HTR-8/SVneo (cell line): ENCODE results near the gene SOST.
A peak's percentile ranks its signal among the peaks of the same experiment; 100 is the strongest.

Experiments
- DNase-seq: peaks from one replicate; pipeline ENCODE4 v3.0.0; 2011; ENCODE audit warnings: low spot score, mixed read lengths; ENCODE audit not compliant: insufficient read length
- FAIRE-seq: peaks from 2 replicates; lab custom pipeline; 2011; peaks lifted over from hg19 to GRCh38; lab: Jason Lieb, UNC

The SOST gene

DNA sequence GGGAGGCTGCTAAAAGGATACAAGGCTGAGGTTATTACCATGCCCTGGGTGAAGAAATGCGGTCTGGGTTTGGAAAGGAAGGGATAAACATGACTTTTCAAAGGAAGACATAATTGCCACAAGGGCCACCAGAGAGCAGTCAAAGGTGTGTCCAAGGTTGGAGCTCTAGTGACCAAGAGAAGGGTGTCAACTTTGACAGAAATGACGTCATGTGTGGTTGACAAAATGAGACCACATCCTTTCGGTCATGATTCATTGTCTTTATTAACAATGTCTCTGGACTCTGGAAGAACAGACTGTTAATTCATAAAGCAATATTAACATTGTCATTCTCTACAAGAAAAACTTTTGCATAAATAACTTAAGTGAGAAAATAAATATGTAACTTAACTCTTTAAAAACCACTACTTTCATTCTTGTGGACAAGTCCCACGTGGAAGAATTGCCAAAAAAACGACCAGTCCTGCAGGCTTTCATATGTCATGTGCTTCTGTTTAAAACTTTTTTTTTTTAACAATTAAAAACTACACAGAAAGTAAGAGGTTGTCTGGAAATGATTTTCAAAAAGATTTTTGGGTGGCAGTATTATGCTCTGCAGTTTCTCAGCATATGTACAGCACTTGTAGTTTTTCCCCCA is 5.0 kb downstream of the SOST start:
- FAIRE-seq = no peak
- no peak for DNase-seq

DNA sequence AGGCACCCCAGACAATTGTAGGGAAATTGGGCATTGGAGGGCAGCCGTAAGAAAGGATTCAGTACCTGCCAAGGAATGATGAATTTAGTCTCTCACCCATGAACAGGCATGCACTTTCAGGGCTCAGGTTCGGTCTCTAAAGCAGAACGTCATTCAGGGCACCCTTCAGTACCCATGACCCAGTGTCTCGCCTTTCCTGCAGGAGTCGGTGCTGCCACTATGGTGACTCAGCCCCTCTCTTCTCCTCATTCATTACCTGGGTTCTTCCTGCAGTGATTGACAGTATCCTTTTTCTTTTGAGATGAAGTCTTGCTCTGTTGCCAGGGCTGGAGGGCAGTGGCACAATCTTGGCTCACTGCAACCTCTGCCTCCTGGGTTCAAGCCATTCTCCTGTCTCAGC is 8.4 kb downstream of the SOST start:
- DNase-seq = no peak
- no peak for FAIRE-seq

DNA sequence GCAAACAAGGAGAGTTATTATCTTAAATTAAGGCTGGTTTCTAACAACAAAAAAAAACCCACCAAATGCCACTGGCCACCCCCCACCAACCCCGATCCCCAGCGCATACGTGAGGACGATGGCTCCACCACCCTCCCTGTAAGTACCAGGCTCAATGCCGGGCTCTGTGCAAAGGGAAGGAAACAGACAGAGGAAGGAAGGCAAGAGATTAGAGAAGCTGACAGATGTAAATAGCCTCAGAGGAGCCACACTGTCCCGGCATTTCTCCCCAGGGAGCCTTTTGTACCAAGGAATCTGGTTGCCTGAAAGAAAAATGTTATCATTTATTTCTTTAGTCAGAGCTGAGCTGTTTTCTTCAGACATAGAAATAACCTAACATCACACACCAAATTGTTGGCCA is 13.1 kb downstream of the SOST start:
- FAIRE-seq (no peak), DNase-seq (no peak)

DNA sequence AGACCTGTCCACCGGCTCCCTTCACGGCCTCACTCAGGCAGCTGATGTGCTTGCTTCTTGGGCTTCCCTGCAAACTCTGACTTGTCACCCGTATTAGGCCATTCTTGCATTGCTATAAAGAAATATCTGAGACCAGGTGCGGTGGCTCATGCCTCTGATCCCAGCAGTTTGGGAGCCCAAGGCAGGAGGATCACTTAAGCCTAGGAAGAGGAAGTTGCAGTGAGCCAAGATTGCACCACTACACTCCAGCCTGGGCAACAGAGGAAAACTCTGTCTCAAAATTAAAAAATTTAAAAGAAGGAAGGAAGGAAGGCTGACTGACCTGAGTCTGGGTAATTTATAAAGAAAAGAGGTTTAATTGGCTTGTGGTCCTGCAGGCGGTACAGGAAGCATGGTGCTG is 17.0 kb downstream of the SOST start:
- no peak for DNase-seq
- FAIRE-seq = no peak

DNA sequence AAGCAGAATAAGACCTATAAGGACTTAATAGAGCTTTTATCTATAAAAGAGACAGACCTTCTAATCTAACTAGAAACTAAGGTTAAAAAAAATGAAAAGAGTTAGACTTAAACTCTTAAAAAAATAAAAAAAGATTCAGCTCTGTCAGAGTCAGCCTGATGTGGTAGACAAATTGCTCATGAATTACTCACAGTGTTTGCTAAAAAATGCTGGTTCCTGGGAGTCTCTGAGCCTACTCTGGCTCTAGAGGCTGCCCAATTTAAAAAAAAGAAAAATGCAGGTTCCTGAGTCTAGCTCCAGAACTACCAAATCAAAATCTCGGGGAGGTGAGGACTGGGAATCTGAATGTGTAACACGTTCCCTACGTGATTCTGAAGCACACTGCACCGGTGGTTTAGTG is 18.1 kb downstream of the SOST start:
- FAIRE-seq = no peak

DNA sequence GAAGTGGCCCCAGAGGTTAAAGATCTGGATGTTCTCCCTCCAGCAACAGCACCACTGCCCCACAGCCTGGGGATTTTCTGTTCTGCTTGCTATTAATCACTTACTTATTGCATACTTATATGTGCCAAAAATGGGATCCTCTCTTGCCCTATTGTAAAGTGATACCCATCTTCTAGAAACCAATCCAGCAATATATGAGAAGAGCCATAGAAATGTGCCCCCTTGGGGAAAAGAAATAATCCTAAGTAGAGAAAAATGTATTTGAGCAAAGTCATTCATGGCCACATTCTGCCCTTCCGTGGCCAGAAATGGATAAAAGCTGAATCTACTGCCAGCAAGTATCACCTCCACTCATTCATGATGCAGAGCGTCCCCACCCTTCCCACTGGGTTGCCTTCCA is 20.9 kb downstream of the SOST start:
- no peak for DNase-seq
- FAIRE-seq = no peak

More for the DNA sequence above, 18.1 kb downstream of the SOST start:
- no peak for DNase-seq

DNA sequence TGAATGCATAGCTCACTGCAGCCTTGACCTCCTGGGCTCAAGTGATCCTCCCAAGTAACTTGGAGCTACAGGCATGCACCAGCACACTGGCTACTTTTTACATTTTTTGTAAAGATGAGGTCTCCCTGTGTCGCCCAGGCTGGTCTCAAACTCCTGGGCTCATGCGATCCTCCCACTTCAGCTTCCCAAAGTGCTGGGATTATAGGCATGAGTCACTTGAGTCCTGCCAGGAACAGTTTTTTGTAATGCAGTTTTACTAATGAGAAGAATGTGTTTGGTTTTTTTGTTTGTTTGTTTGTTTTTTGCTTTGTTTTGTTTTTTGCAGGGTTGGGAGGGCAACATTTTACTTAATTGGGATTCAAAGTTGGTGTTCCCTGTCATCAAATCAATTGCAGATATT is 22.2 kb downstream of the SOST start:
- no peak for DNase-seq

DNA sequence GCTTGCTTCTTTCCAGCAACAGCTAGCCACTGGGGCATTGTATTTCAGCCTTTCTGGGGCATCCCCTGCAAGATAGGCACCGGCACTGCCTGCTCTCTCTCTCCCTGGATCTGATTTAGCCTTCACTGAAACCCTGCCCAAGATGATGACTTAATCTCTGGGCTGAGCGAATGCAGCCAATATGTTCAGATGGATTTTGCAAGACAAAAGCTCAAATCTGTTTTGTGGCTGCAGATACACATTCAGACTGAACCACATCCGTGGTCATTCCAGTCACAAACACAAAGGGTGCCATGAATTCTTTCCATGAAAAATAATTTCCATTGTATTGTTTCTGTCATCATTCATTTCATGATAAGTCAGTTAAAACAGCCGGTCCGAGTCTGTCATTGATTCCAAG is 24.2 kb downstream of the SOST start:
- FAIRE-seq = peak; percentile 88
- no peak for DNase-seq

More for the DNA sequence above, 22.2 kb downstream of the SOST start:
- peak; percentile 72 for FAIRE-seq

DNA sequence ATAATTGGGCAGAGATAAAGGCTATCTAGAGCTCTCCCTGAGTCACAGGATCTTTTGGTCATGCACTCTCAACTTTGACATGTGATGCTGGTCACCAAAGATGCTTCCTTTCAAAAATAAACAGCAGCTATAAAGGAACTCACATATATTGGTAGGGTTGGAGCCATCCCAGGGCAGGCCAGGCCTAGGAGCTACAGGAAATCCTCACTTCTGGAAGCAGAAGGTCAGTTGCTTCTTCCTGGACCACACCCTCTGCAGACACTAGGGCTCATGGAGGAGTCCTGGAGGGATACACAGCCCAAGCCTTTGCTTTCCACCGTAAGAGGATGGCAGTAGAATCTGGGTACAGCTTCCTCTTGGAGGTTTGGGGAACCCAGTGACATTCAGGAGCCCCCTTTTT is 24.6 kb downstream of the SOST start:
- DNase-seq (no peak), FAIRE-seq (no peak)

DNA sequence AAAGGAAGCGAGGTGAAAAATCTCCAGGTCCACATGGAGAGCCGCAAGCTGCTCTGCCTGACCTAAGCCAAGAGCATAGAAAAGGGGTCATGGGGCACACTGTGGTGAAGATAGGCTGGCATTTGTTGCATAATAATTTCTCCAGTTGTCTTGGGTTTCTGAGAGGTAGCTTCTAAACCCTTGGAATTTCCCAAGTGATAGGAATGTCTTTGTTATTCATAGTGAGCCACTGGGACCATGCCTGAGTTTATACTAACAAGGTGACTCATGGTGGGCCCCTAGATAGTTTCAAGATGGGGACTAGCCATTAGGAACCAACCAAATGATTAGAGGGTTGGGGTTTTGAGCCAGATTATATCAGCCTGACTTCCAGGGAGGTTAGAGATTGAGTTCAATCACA is 25.6 kb downstream of the SOST start:
- FAIRE-seq = no peak
- peak; percentile 51 for DNase-seq

DNA sequence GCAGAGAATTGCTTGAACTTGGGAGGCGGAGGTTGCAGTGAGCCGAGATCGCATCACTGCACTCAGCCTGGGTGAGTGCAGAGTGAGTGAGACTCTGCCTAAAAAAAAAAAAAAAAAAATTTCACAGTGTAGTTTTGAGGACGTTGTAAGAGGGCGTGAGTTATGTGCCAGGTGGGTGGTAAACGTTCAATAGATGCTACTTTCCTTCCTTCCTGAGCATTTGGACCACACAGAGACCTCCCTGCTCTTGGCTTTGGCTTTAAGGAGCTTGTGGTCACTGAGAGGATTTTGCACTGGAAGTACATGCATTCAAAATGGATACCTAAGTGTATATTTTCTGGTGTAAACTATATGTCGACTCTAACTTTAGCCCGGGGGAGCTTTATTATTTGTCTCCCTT is 30.5 kb downstream of the SOST start:
- FAIRE-seq (no peak), DNase-seq (no peak)

DNA sequence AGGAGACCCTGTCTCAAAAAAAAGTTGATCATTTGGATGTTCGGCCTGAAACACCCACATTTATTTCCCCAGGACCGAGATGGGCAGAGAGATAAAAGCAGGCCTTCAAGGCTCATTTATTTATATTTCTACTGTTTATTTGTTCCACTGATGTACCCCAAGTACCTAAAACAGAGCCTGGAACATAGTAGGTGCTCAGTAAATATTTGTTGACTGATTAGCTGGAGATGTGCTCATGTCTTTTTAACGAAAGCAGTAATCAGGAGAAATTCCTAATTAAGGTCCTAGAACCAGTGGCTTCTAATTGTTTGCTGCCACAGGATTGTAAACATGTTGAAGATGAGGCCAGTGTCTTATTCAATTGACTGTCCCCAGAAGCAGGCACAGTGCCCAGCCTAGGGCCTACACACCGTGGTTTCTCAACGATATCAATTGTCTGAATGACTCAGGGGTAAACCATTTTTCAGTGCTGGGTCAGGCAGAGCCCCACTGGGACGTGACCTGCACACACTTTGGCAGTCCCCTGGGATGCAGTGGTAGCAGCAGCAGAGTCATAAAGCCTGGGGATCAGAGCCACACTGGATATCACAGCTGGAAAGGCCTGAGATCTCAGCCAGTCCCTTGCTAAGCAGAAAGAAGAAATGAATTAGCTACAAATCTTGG is 34.8 kb downstream of the SOST start:
- peak; percentile 88 for FAIRE-seq
- peak; percentile 88 for DNase-seq

DNA sequence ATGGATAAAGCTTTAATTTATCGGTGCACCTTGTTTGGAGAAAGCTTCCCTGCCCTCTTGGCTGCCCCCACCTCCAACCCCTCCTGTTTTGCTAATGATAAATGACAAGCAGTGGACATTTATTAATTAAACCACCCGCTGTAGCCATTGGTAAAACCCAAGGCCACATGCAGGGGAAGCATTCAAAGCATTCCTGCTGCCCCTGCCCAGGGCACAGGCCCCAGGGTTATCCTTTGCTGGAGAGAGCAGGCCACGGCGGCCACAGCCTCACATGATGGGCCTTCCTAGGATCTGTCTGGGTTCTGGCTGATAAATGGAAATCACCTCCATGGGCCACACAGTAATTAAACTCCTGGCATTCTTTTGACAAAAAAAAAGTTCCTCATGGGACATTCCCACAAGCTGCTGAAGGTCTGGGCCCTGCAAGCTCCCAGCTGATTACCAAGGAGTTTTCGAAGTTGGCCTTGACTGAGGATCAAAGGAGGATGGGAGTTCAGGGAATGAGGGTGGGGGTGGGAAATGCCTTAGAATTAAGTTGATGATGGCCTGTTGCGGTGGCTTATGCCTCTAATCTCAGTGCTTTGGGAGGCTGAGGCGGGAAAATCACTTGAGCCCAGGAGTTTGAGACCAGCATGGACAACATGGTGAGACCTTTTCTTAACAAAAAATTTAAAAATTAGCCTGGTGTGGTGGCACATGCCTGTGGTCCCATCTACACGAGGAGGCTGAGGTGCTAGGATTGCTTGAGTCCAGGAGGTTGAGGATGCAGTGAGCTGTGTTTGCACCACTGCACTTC is 35.5 kb downstream of the SOST start:
- DNase-seq = no peak

DNA sequence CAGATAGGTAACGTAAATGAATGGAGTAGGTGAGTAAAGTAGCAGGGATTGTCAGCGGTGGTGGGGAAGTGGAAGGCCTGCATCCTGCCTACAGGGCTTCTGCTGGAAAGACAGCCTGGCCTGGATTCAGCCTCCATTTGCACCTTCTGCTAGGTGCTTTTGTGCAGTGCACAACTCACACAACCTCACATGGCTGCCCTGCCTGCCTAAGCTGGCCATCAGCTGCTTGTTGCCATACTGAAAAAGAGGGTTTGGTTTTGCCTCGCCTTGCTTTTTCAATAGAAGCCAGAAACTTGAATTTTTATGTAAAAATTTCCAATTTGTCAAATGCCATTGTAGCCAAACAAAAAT is 36.3 kb downstream of the SOST start:
- no peak for DNase-seq
- FAIRE-seq = no peak

More for the DNA sequence above, 35.5 kb downstream of the SOST start:
- no peak for FAIRE-seq

DNA sequence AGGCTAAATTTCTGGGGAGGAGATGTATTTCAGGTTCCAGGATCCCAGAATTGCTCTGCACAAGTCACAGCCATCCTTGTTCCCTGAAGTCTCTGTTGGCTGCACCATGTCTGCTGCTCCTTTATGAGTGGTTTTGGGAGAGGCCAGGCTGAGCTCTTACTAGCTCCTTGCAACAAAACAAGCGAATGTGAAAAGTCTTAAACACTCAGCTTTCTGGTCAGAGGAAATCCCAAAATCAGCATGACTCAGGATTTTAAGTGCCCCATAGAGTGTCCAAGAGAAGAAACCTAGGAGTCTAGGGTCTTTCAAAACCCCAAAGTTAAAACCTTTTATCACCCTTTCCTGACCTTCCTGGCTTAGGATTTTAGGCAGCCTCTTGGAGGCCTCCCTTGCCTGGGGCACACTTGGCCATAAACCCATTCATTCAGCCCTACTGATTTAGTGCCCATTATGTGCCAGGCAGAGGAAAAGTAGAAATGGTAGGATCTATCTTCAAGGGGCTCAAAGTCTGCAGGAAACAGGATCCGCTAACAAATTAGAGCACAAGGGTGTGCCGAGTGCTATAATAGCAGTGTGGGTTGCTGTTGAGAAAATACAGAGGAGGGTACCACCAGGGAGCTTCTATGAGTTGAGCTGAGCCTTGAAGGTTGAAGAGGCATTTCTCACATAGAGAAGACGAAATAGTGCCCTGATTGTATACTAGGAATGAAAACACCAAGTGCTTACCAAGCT is 36.9 kb downstream of the SOST start:
- FAIRE-seq = no peak

DNA sequence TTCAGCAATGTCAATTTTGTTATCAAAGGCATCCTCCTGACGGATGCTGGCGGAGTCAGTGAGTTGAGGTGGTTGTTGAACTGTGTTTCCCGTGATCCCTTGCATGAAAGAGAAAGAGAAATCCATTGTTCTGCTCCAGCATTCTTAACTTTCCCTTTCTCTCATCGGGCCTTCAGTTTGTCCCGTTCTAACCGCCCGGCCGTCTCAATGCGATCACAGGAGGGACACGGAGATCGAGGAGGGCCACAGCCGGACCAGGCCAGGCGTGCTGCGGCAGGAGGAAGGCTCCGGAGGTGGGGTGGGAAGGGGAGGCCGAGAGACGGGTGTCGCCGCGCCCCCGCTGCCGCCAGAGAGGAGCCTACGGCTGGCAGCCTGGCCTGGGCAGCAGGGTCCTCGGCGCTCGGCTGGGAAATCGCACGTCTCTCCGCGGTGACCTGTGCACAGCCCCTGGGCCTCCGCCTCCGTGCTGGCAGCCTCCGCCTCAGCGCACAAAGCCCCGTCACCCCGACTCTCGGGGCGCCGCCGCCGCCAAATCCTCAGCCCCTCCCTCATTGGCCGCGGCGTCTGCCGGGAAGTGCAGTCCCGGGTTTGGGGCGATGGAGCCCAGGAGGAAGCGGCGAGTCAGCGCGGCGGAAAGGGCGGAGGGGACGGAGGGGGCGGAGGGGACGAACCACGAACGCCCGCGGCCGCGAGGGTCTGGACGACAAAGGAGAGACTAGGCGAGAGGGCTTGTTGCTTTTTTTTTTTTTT is 38.1 kb downstream of the SOST start:
- DNase-seq (peak; percentile 61), FAIRE-seq (peak; percentile 83)

More for the DNA sequence above, 36.9 kb downstream of the SOST start:
- DNase-seq = no peak

DNA sequence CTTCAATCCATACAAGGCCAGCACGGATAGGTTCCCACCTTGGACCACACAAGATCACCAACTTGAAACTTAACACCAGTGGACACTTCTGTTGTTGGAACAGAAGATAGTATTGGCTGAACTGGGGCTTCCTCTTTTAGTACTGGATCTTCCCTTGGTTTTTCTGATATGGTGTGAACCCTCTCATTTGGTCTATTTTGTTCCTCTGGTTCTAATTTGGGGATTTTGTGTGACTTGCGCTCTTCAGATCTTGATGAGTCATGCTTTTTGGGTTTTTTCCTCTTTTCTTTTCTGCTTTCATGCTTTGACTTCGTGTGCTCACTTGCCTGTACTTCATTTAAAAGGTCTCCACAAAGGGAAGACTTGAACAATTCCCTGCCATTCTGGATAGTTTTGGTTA is 39.0 kb downstream of the SOST start:
- no peak for DNase-seq
- no peak for FAIRE-seq

DNA sequence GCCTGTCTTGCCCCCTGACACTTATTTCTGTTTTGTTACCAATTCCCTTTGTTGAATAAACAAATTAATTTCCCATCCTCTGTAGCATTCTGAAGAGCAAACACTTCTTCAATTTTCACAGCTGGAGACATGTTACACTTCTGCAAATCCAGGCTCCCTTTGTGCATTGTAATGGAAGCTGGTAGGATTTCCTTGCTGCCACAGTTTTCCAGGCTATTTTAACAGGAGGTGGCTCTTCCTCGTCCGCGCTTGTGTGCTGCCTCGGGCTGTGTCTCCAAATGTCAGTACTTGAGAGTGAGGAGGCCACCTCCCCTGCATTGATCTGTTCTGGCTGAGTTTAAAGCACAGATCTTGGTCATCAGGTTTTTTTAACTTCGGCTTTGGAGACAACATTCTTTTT is 40.0 kb downstream of the SOST start:
- no peak for FAIRE-seq
- no peak for DNase-seq

DNA sequence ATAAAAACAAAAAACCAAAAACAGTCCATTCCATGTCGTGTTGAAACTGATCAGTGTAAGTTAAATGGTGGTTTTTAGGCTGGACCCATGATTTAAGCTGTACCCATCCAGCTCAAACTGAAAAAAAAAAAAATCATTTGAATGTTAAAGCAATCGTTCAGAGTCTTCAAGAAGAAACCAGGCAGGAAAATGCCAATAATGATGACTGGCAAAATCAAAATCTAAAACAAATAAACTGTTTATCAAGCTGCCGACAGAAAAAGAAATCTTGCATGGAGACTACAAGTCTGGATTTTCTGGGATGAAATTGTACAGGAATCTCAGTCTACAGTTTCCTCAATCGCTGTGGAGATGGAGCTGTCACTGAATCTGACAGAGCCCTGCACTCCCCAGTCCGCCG is 40.7 kb downstream of the SOST start:
- DNase-seq (no peak), FAIRE-seq (no peak)
